Liver (tissue), 9 donors: ENCODE data around the gene NT5C2. TPM values are rescaled to one million over a fixed set of nuclear protein-coding genes. Genes with fewer than 3 reads are reported as not detected.

Experiments
- DNase-seq: peaks from one replicate; pipeline ENCODE4 v3.0.0-alpha.2; 2017; ENCODE audit warnings: low spot score
- H3K27ac ChIP-seq, 2 donors: one replicate each; pipeline ENCODE4 v1.7.0; 2013; ENCODE audit warnings: inconsistent platforms in 2 of 2, low read length in 2 of 2, control low read depth in 1 of 2, low read depth in 1 of 2, mild to moderate bottlenecking in 1 of 2
- H3K27me3 ChIP-seq, 4 donors: one replicate each; pipeline versions ENCODE4 v1.6.1 to v1.7.0; 2013; ENCODE audit warnings: low read length in 3 of 4, inconsistent platforms in 1 of 4, mild to moderate bottlenecking in 1 of 4, moderate library complexity in 1 of 4; ENCODE audit not compliant: control insufficient read depth in 4 of 4, insufficient read depth in 4 of 4
- H3K36me3 ChIP-seq, 4 donors: one replicate each; pipeline versions ENCODE4 v1.6.1 to v1.7.0; 2013; ENCODE audit warnings: low read length in 3 of 4, mild to moderate bottlenecking in 3 of 4, low read depth in 1 of 4, moderate library complexity in 1 of 4; ENCODE audit not compliant: control insufficient read depth in 4 of 4, insufficient read depth in 3 of 4
- H3K4me1 ChIP-seq, 4 donors: one replicate each; pipeline versions ENCODE4 v1.6.1 to v1.7.0; 2013; ENCODE audit warnings: low read length in 3 of 4, mild to moderate bottlenecking in 3 of 4, moderate library complexity in 1 of 4; ENCODE audit not compliant: control insufficient read depth in 4 of 4, insufficient read depth in 4 of 4
- H3K4me3 ChIP-seq, 3 donors: one replicate each; pipeline versions ENCODE4 v1.6.1 to v1.7.0; 2013; ENCODE audit warnings: low read length in 3 of 3, control low read depth in 1 of 3, low read depth in 1 of 3, mild to moderate bottlenecking in 1 of 3
- H3K9ac ChIP-seq, 2 donors: one replicate each; pipeline ENCODE4 v1.7.0; 2013; ENCODE audit warnings: low read length in 2 of 2, mild to moderate bottlenecking in 2 of 2, moderate library complexity in 2 of 2, control low read depth in 1 of 2, low read depth in 1 of 2
- H3K9me3 ChIP-seq, 4 donors: one replicate each; pipeline versions ENCODE4 v1.6.1 to v1.7.0; 2013; ENCODE audit warnings: low read length in 3 of 4; ENCODE audit not compliant: control insufficient read depth in 4 of 4
- EGR1 ChIP-seq, 2 donors: IDR thresholded peaks; 2 replicates each; pipeline ENCODE4 v1.6.1; 2016 to 2018; ENCODE audit warnings: antibody characterized with exemption in 2 of 2, low read depth in 2 of 2
- FOXA1 ChIP-seq: IDR thresholded peaks from 2 replicates; pipeline ENCODE4 v1.6.1; 2016; ENCODE audit warnings: antibody characterized with exemption
- FOXA2 ChIP-seq: IDR thresholded peaks from 2 replicates; pipeline ENCODE4 v1.6.1; 2016; ENCODE audit warnings: antibody characterized with exemption
- GABPA ChIP-seq, 2 donors: IDR thresholded peaks in 1 of 2; conservative IDR thresholded peaks in 1 of 2; 2 replicates each; pipeline ENCODE4 v1.6.1; 2016; ENCODE audit warnings: antibody characterized with exemption in 2 of 2, mild to moderate bottlenecking in 1 of 2, moderate library complexity in 1 of 2
- HNF4A ChIP-seq, 2 donors: conservative IDR thresholded peaks; 2 replicates each; pipeline ENCODE4 v1.6.1; 2016; ENCODE audit warnings: antibody characterized with exemption in 2 of 2, mild to moderate bottlenecking in 2 of 2
- HNF4G ChIP-seq: IDR thresholded peaks from 2 replicates; pipeline ENCODE4 v1.6.1; 2016; ENCODE audit warnings: antibody characterized with exemption
- JUND ChIP-seq, 2 donors: IDR thresholded peaks; 2 replicates each; pipeline ENCODE4 v1.6.1; 2016; ENCODE audit warnings: antibody characterized with exemption in 2 of 2
- NR2F2 ChIP-seq: IDR thresholded peaks from 2 replicates; pipeline ENCODE4 v1.6.1; 2016; ENCODE audit warnings: antibody characterized with exemption
- RAD21 ChIP-seq, 2 donors: IDR thresholded peaks; 2 replicates each; pipeline ENCODE4 v1.6.1; 2016; ENCODE audit warnings: antibody characterized with exemption in 2 of 2, mild to moderate bottlenecking in 2 of 2
- RXRA ChIP-seq, 2 donors: IDR thresholded peaks; 2 replicates each; pipeline ENCODE4 v1.6.1; 2017 to 2018; ENCODE audit warnings: antibody characterized with exemption in 2 of 2, mild to moderate bottlenecking in 1 of 2
- SP1 ChIP-seq: IDR thresholded peaks from 2 replicates; pipeline ENCODE4 v1.6.1; 2018; ENCODE audit warnings: antibody characterized with exemption, mild to moderate bottlenecking
- TAF1 ChIP-seq: conservative IDR thresholded peaks from 2 replicates; pipeline ENCODE4 v1.6.1; 2016; ENCODE audit warnings: antibody characterized with exemption, mild to moderate bottlenecking
- YY1 ChIP-seq: IDR thresholded peaks from 2 replicates; pipeline ENCODE4 v1.6.1; 2016; ENCODE audit warnings: antibody characterized with exemption, mild to moderate bottlenecking
- WGBS: extraction: QIAGEN DNeasy Blood & Tissue Kit; methylation state at CpG from one replicate; pipeline ENCODE4 v1.1.7; 2013; 5-methylcytosine and 5-hydroxymethylcytosine counted together
- polyA plus RNA-seq, 2 donors: library from polyadenylated mRNA; stranded (reverse) in 1 of 2; unstranded in 1 of 2; fragments of 200-250 nt in 1 of 2; fragments of >200 nt in 1 of 2; fragmentation: Nextera tagmentation in 1 of 2; extraction: Ambion mirVana in 1 of 2; gene quantifications; one replicate each; pipeline versions ENCODE4 v1.2.1 to v1.2.3, GENCODE V29; 2013 to 2015
- total RNA-seq, 2 donors: library from RNA; depleted of rRNA; stranded (reverse); fragments of >200 nt; gene quantifications; one replicate each; pipeline ENCODE4 v1.2.3, GENCODE V29; 2014
- TF ChIP-seq, protein P1 (sequence below): IDR thresholded peaks from 2 replicates; pipeline ENCODE4 v1.6.1; 2016; ENCODE audit warnings: antibody characterized with exemption
- TF ChIP-seq, protein P2 (sequence below): IDR thresholded peaks from 2 replicates; pipeline ENCODE4 v1.6.1; 2016; ENCODE audit warnings: antibody characterized with exemption, mild to moderate bottlenecking
- TF ChIP-seq, protein P3 (sequence below): fragments of 150-350 bp; IDR thresholded peaks from 2 replicates; pipeline ENCODE4 v1.5.1; 2017; ENCODE audit warnings: improper control_type of control experiment, low read depth, low read length; ENCODE audit not compliant: missing input control
- TF ChIP-seq, protein P4 (sequence below): IDR thresholded peaks from 2 replicates; pipeline ENCODE4 v1.6.1; 2016; ENCODE audit warnings: antibody characterized with exemption
- TF ChIP-seq, protein P5 (sequence below): IDR thresholded peaks from 2 replicates; pipeline ENCODE4 v1.6.1; 2016; ENCODE audit warnings: antibody characterized with exemption
- donor health status: healthy.
- donor health status: healthy.
- donor health status: healthy.
- donor health status: healthy.
- donor health status: healthy.

NT5C2 gene
- total and polyA plus RNA-seq, 4 donors: 14.4 to 65.3 (median 33.0) TPM

DNA sequence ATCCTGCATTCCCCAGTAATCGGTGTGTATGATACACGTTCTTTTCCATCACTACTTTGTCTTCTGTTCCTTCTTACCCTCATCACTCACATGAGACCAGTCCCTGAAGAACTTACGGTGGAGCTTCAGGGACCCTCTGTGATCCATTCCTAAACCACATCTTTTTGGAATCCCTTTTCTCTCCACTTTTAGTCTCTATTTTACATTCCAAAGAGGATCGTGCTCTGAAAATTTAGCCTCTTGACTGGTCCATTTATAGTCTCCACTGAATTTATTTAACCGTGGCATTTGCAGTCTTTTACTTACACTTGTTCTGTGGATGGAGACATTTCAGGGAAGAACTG is 109.1 kb downstream of the NT5C2 start:
- H3K9me3 ChIP-seq: no peaks in the 10 kb centered on the region
- no peak overlapping the region for H3K27ac ChIP-seq
- DNase-seq: no peak
- WGBS: 96% methylated on average over 5 of the region's 5 CpGs
- no peaks in the 10 kb centered on the region for H3K4me1 ChIP-seq
- H3K27me3 ChIP-seq: no peaks in the 10 kb centered on the region
- TF ChIP-seq, protein P1, sequence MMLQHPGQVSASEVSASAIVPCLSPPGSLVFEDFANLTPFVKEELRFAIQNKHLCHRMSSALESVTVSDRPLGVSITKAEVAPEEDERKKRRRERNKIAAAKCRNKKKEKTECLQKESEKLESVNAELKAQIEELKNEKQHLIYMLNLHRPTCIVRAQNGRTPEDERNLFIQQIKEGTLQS: no peak
- TF ChIP-seq NR2F2 (no peak), GABPA (IDR thresholded peaks at IDR 0.05 in 1 of 2, conservative IDR thresholded peaks at IDR 0.05 in 1 of 2) (no peak), TAF1 (no peak), SP1 (no peak), YY1 (no peak), JUND (IDR thresholded peaks at IDR 0.05) (no peak), RAD21 (IDR thresholded peaks at IDR 0.05) (no peak), HNF4G (no peak), RXRA (IDR thresholded peaks at IDR 0.05) (no peak), HNF4A (conservative IDR thresholded peaks at IDR 0.05) (no peak), EGR1 (IDR thresholded peaks at IDR 0.05; ENCODE audit: low read depth in 2 of 2) (no peak), FOXA1 (no peak), FOXA2 (no peak)
- TF ChIP-seq, protein P2, sequence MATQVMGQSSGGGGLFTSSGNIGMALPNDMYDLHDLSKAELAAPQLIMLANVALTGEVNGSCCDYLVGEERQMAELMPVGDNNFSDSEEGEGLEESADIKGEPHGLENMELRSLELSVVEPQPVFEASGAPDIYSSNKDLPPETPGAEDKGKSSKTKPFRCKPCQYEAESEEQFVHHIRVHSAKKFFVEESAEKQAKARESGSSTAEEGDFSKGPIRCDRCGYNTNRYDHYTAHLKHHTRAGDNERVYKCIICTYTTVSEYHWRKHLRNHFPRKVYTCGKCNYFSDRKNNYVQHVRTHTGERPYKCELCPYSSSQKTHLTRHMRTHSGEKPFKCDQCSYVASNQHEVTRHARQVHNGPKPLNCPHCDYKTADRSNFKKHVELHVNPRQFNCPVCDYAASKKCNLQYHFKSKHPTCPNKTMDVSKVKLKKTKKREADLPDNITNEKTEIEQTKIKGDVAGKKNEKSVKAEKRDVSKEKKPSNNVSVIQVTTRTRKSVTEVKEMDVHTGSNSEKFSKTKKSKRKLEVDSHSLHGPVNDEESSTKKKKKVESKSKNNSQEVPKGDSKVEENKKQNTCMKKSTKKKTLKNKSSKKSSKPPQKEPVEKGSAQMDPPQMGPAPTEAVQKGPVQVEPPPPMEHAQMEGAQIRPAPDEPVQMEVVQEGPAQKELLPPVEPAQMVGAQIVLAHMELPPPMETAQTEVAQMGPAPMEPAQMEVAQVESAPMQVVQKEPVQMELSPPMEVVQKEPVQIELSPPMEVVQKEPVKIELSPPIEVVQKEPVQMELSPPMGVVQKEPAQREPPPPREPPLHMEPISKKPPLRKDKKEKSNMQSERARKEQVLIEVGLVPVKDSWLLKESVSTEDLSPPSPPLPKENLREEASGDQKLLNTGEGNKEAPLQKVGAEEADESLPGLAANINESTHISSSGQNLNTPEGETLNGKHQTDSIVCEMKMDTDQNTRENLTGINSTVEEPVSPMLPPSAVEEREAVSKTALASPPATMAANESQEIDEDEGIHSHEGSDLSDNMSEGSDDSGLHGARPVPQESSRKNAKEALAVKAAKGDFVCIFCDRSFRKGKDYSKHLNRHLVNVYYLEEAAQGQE: no peak
- TF ChIP-seq, protein P3, sequence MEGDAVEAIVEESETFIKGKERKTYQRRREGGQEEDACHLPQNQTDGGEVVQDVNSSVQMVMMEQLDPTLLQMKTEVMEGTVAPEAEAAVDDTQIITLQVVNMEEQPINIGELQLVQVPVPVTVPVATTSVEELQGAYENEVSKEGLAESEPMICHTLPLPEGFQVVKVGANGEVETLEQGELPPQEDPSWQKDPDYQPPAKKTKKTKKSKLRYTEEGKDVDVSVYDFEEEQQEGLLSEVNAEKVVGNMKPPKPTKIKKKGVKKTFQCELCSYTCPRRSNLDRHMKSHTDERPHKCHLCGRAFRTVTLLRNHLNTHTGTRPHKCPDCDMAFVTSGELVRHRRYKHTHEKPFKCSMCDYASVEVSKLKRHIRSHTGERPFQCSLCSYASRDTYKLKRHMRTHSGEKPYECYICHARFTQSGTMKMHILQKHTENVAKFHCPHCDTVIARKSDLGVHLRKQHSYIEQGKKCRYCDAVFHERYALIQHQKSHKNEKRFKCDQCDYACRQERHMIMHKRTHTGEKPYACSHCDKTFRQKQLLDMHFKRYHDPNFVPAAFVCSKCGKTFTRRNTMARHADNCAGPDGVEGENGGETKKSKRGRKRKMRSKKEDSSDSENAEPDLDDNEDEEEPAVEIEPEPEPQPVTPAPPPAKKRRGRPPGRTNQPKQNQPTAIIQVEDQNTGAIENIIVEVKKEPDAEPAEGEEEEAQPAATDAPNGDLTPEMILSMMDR: no peak
- TF ChIP-seq, protein P4, sequence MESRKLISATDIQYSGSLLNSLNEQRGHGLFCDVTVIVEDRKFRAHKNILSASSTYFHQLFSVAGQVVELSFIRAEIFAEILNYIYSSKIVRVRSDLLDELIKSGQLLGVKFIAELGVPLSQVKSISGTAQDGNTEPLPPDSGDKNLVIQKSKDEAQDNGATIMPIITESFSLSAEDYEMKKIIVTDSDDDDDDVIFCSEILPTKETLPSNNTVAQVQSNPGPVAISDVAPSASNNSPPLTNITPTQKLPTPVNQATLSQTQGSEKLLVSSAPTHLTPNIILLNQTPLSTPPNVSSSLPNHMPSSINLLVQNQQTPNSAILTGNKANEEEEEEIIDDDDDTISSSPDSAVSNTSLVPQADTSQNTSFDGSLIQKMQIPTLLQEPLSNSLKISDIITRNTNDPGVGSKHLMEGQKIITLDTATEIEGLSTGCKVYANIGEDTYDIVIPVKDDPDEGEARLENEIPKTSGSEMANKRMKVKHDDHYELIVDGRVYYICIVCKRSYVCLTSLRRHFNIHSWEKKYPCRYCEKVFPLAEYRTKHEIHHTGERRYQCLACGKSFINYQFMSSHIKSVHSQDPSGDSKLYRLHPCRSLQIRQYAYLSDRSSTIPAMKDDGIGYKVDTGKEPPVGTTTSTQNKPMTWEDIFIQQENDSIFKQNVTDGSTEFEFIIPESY: no peak
- TF ChIP-seq, protein P5, sequence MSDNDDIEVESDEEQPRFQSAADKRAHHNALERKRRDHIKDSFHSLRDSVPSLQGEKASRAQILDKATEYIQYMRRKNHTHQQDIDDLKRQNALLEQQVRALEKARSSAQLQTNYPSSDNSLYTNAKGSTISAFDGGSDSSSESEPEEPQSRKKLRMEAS: no peak
- H3K36me3 ChIP-seq: peaks cover 0 to 26% (median 18%) of the 10 kb centered on the region in 4 donors
- no peak overlapping the region for H3K9ac ChIP-seq
- H3K4me3 ChIP-seq: no peak overlapping the region
